ENCODE measurements around the gene CCNY. TPM values are rescaled to one million over a fixed set of nuclear protein-coding genes. Genes with fewer than 3 reads are reported as not detected.

CCNY gene
- total RNA-seq, 3 donors from 2014 or later (not counting 1 experiment from before 2014, with no cell fraction given), result 71.0 to 87.2 (median 74.3) TPM

DNA sequence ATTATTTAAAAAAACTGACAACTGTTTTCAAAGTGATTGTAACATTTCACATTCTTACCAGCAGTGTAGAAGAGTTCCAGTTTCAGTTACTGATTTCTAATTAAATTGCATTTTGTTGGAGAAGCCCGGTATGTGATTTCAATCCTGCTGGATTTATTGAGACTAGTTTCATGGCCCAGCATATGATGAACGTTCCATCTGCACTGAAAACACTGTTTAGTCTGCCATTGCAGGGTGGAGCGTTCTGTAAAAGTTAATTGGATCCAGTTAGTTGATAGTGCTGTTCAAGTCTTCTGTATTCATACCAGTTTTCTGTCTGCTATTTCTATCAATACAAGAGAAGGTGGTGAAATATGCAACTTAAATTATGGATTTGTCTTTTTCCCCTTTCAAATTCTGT, 37.3 kb upstream of the CCNY start:
- H3K4me3 Mint-ChIP-seq, result no peak overlapping the region
- no peaks in the 10 kb centered on the region for H3K36me3 Mint-ChIP-seq
- peaks cover 13 to 39% of the 10 kb centered on the region in 2 donors for H3K27me3 Mint-ChIP-seq (ENCODE audit: low read depth in 2 of 2)
- H3K4me1 Mint-ChIP-seq, result no peaks in the 10 kb centered on the region
- Histone ChIP-seq H3K9me3 (ENCODE audit: control insufficient read depth, insufficient read depth, low read length) (no peaks in the 10 kb centered on the region), H3K4me3 (ENCODE audit: low read length) (no peak overlapping the region), H3K27ac (ENCODE audit: low read length) (no peak overlapping the region), H3K27me3 (ENCODE audit: control insufficient read depth, insufficient read depth, low read length) (no peaks in the 10 kb centered on the region), H3K4me1 (ENCODE audit: control insufficient read depth, insufficient read depth, low read length) (no peaks in the 10 kb centered on the region), H3K36me3 (ENCODE audit: control insufficient read depth, insufficient read depth, low read length) (no peaks in the 10 kb centered on the region)
- H3K9me3 Mint-ChIP-seq, result no peaks in the 10 kb centered on the region
- ATAC-seq, result no peak
- TF ChIP-seq, protein P1, sequence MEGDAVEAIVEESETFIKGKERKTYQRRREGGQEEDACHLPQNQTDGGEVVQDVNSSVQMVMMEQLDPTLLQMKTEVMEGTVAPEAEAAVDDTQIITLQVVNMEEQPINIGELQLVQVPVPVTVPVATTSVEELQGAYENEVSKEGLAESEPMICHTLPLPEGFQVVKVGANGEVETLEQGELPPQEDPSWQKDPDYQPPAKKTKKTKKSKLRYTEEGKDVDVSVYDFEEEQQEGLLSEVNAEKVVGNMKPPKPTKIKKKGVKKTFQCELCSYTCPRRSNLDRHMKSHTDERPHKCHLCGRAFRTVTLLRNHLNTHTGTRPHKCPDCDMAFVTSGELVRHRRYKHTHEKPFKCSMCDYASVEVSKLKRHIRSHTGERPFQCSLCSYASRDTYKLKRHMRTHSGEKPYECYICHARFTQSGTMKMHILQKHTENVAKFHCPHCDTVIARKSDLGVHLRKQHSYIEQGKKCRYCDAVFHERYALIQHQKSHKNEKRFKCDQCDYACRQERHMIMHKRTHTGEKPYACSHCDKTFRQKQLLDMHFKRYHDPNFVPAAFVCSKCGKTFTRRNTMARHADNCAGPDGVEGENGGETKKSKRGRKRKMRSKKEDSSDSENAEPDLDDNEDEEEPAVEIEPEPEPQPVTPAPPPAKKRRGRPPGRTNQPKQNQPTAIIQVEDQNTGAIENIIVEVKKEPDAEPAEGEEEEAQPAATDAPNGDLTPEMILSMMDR (IDR thresholded peaks at IDR 0.05), result no peak
- intact Hi-C loops (cut with micrococcal nuclease), result no loop called here
- no peak for DNase-seq
- WGBS (ENCODE audit: insufficient coverage), result 85% methylated on average over 3 of the region's 3 CpGs
- no peak overlapping the region for H3K27ac Mint-ChIP-seq

DNA sequence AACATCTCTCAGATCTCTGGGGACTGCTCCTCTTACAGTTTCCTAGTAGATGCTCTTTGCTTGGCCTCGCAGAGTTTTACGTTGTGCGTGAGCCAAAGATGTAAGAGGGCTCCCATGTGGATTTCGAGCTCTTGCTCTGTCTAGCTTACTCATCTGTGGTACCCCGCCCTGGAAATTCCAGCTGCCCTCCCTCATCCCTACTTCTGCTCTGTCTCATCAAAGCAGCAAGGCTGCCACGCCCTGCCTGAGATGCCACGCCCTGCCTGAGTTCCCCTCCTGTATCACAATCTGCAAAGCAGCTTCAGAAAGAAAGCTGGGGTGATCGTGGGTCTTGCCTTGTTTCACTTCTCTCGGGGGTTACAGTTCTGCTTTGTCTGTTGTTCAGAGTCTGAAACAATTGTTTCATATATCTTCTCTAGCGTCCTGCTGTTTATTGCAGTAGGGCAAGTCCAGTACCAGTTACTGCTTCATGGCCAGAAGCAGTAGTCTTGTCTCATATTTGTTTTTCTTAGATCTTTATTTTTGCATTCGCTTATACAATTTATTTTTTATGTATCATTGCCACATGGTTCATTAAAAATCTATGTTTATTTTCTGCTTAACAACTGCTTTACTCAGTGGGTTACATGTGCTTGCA, 36.1 kb upstream of the CCNY start:
- H3K27ac ChIP-seq (ENCODE audit: low read length), result no peak overlapping the region
- DNase-seq (peak in 1 of 2 donors; percentile 10), ATAC-seq (no peak)
- TF ChIP-seq, protein P1 (IDR thresholded peaks at IDR 0.05), result no peak
- Mint-ChIP-seq H3K4me1 (no peaks in the 10 kb centered on the region), H3K27me3 (ENCODE audit: low read depth in 2 of 2) (peaks cover 13 to 39% of the 10 kb centered on the region in 2 donors), H3K4me3 (no peak overlapping the region), H3K36me3 (no peaks in the 10 kb centered on the region), H3K27ac (no peak overlapping the region), H3K9me3 (no peaks in the 10 kb centered on the region)
- H3K4me1 ChIP-seq (ENCODE audit: control insufficient read depth, insufficient read depth, low read length), result no peaks in the 10 kb centered on the region
- intact Hi-C loops (cut with micrococcal nuclease), result no loop called here
- H3K36me3 ChIP-seq (ENCODE audit: control insufficient read depth, insufficient read depth, low read length), result no peaks in the 10 kb centered on the region
- no peaks in the 10 kb centered on the region for H3K9me3 ChIP-seq (ENCODE audit: control insufficient read depth, insufficient read depth, low read length)
- no peak overlapping the region for H3K4me3 ChIP-seq (ENCODE audit: low read length)
- H3K27me3 ChIP-seq (ENCODE audit: control insufficient read depth, insufficient read depth, low read length), result no peaks in the 10 kb centered on the region
- 70% methylated on average over 10 of the region's 11 CpGs for WGBS (ENCODE audit: insufficient coverage)

DNA sequence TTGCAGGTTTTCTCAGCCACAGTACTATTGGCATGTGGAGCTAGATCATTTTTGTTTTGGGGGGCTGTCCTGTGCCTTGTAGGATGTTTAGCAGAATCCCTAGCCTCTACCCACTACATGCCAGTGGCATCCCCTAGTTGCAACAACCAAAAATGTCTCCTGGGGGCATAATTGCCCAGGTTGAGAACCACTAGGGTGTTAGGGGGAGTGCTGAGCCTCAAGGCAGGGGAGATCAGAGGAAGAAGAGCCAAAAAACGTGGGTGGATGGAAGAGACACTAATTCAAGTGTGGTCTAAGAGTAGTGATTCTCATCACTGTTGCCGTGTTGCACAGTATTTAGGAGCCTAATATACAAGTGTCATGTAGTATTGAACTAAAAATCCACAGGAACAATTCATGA, 31.7 kb upstream of the CCNY start:
- H3K27ac ChIP-seq (ENCODE audit: low read length), result no peak overlapping the region
- no peak for ATAC-seq
- no peaks in the 10 kb centered on the region for H3K27me3 ChIP-seq (ENCODE audit: control insufficient read depth, insufficient read depth, low read length)
- no peak overlapping the region for H3K4me3 ChIP-seq (ENCODE audit: low read length)
- no peaks in the 10 kb centered on the region for H3K36me3 Mint-ChIP-seq
- no peak overlapping the region for H3K4me3 Mint-ChIP-seq
- TF ChIP-seq, protein P1 (IDR thresholded peaks at IDR 0.05), result no peak
- H3K27me3 Mint-ChIP-seq (ENCODE audit: low read depth in 2 of 2), result peaks cover 10 to 15% of the 10 kb centered on the region in 2 donors
- 56% methylated on average over 2 of the region's 2 CpGs for WGBS (ENCODE audit: insufficient coverage)
- intact Hi-C loops (cut with micrococcal nuclease), result no loop called here
- H3K9me3 Mint-ChIP-seq, result no peaks in the 10 kb centered on the region
- H3K9me3 ChIP-seq (ENCODE audit: control insufficient read depth, insufficient read depth, low read length), result no peaks in the 10 kb centered on the region
- DNase-seq, result no peak
- H3K27ac Mint-ChIP-seq, result no peak overlapping the region
- no peaks in the 10 kb centered on the region for H3K36me3 ChIP-seq (ENCODE audit: control insufficient read depth, insufficient read depth, low read length)
- no peaks in the 10 kb centered on the region for H3K4me1 ChIP-seq (ENCODE audit: control insufficient read depth, insufficient read depth, low read length)
- no peaks in the 10 kb centered on the region for H3K4me1 Mint-ChIP-seq

DNA sequence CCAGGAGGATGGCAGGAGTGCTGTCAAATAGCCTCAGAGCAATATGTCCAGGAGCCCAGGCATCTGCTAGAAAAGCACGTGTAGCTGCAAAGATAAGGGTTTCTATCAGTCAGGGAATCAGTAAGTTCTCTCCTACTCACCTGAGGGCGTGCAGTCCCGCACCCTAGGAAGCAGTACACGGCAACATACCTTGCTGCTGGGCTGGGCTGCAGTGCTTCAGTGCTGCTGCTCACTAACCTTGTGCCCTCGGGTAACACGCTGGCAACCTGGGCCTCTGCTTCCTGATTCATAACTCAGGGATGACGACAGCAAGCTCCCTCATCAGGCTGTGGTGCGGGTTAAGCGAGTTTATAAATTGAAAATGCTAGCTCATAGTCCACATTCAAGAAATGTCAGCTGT, 29.5 kb upstream of the CCNY start:
- Histone ChIP-seq H3K27me3 (ENCODE audit: control insufficient read depth, insufficient read depth, low read length) (no peaks in the 10 kb centered on the region), H3K36me3 (ENCODE audit: control insufficient read depth, insufficient read depth, low read length) (no peaks in the 10 kb centered on the region), H3K27ac (ENCODE audit: low read length) (no peak overlapping the region), H3K9me3 (ENCODE audit: control insufficient read depth, insufficient read depth, low read length) (no peaks in the 10 kb centered on the region), H3K4me3 (ENCODE audit: low read length) (no peak overlapping the region), H3K4me1 (ENCODE audit: control insufficient read depth, insufficient read depth, low read length) (no peaks in the 10 kb centered on the region)
- TF ChIP-seq, protein P1 (IDR thresholded peaks at IDR 0.05), result no peak
- ATAC-seq, result no peak
- Mint-ChIP-seq H3K27me3 (ENCODE audit: low read depth in 2 of 2) (peaks cover 0 to 11% of the 10 kb centered on the region in 2 donors), H3K4me1 (no peaks in the 10 kb centered on the region), H3K9me3 (no peaks in the 10 kb centered on the region), H3K27ac (no peak overlapping the region), H3K36me3 (no peaks in the 10 kb centered on the region), H3K4me3 (no peak overlapping the region)
- intact Hi-C loops (cut with micrococcal nuclease), result no loop called here
- no peak for DNase-seq
- WGBS (ENCODE audit: insufficient coverage), result 37% methylated on average over 9 of the region's 9 CpGs
